GM12872 (cell line): ENCODE measurements around the gene FMNL1.
A peak's percentile ranks its signal among the peaks of the same experiment; 100 is the strongest.

Experiments
- TF ChIP-seq, protein P1 (sequence below): IDR thresholded peaks from 3 replicates; pipeline ENCODE4 v1.5.1; 2011; ENCODE audit warnings: low read depth, mild to moderate bottlenecking, low read length, moderate library complexity; ENCODE audit not compliant: insufficient read depth

FMNL1 gene

DNA sequence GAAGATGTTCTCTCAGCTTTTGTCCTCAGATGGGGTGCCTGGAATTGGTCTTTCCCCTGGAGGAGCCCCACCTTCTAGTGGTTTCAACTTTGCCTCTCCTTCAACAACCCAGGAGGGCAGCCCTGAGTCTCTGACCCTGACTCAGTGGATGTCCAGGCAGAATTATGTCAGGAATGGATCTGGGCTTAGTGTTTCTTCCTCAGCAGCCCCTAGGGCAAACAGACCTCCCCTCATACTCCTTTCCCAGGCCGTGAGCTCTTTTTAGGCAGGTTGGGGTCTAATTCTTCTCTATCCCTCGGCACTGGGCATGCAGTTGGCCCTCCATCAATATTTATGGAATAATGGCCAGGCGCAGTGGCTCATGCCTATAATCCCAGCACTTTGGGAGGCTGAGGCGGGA lies 20.2 kb upstream of the FMNL1 start:
- TF ChIP-seq, protein P1, sequence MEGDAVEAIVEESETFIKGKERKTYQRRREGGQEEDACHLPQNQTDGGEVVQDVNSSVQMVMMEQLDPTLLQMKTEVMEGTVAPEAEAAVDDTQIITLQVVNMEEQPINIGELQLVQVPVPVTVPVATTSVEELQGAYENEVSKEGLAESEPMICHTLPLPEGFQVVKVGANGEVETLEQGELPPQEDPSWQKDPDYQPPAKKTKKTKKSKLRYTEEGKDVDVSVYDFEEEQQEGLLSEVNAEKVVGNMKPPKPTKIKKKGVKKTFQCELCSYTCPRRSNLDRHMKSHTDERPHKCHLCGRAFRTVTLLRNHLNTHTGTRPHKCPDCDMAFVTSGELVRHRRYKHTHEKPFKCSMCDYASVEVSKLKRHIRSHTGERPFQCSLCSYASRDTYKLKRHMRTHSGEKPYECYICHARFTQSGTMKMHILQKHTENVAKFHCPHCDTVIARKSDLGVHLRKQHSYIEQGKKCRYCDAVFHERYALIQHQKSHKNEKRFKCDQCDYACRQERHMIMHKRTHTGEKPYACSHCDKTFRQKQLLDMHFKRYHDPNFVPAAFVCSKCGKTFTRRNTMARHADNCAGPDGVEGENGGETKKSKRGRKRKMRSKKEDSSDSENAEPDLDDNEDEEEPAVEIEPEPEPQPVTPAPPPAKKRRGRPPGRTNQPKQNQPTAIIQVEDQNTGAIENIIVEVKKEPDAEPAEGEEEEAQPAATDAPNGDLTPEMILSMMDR: no peak

DNA sequence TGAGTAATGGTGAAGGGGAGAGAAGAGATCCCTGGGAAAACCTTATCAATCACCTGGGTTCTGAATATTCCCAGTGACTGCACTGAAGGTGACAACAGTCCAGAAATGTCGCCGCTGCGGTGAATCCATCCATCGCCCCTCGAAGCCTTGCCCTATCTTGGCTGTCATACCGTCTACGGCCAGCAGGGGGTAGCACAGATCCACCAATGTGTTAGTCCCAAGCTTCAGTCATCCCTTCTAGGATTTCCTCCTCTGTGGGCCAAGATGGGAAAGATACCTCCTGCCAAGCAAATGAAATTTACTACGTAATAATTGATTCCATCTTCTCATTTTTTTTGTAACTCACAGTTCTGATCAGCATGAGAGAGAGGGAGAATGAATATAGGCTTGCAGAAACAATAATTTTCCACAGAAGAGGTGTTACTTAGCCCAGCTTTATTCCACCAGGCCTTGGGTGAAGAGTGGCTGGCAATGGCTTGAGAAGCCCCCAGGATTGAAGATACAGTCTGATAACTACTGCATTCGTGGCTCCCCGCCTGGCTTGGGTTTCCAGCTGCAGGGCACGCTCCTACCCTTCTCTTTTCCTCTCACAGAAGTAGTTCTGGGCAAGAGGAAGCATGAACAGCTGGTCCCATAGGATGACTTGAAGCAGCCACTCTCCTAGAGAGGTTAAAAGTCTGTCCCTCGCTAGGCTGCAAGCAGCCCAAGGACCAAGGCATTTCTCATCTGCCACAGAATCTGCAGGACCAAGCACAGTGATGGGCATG lies 2.6 kb upstream of the FMNL1 start:
- TF ChIP-seq, protein P1: peak; percentile 93

DNA sequence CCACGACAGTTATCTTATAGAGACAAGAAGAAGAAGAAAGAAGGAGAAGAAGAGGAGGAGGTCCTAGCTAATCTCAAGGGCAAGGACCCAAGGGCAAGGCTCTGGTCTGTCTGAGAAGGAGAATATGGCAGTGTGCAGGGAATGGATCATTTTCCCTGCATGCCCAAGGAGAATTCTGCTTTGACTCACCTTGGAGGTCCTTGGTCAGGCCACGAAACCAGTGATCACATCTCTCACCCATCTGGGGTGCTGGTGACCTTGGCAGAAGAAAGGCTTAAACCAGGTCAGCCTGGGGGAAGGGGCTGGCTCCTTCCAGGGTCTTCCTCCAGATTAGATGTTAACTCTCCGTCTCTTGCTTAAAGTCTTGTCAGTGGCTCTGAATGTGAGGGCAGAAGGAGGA lies 1.6 kb upstream of the FMNL1 start:
- TF ChIP-seq, protein P1: no peak

DNA sequence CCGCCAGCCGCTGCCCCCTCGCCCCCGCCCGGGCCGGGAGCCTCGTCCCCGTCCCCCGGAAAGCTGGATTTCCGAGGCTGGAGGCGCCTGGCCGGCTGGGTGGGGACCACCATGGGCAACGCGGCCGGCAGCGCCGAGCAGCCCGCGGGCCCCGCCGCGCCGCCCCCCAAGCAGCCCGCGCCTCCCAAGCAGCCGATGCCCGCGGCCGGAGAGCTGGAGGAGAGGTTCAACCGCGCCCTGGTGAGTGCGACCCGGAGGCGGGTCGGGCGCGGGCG lies 266 bp downstream of the FMNL1 start:
- TF ChIP-seq, protein P1: no peak

DNA sequence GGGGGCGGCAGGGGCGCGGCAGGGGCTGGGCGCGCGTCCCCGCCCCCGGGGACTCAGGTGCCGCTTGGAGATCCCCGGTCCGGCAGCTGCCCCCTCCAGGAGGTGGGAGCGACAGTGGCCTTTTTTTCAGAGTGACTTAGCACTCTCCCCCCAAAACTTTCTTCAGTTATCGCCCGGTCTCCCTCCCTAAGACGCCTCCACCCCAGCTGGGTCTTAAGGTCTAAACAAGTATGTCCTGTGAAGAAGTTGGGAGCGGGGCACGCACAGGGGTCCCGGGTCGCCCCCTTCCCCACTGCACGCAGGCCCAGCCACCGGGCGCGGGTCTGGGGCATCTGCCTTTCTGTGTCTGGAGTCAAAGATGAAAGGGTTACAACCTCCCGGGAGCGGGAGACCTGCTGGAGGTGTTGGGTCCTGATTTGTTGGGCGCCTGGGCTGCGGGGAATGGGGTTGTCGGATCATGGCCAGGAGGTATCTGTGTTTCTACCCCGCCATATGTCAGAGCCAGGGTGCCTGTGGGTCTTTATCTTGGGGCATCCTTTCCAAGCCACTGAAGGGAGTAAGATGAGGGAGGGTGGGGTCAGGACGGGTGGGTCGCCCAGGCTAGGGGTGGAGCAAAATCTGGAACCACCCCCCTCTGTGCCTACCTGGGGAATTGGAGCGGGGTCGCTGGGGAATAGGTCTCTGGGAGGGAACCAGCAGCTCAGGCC lies 757 bp downstream of the FMNL1 start:
- TF ChIP-seq, protein P1: no peak

DNA sequence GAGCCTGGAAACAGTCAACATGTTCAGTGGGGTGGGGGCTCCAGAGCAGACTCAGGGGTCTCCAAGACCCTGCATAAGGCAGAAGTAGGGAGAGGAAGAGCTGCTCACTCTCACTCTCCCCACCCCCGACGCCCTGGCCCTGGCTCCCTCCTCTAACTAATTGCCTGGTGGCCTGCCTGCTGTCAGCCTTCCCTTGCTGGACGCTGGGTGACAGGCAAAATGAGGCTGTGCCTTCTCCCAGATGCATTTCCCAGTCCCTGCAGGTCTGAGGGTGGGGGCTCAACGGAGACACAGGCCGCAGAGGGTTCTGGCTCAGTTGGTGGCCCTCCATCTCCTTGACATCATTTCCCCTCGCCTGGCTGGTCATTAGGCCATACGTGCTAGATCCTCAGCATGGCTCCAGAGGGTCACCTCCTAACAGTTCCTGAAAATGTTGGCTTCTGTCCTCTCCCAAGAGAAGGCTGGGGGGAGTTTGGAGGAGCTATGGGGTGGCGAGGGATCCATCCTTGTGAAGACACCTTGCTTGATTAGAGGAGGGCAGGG lies 1.4 kb downstream of the FMNL1 start:
- TF ChIP-seq, protein P1: no peak

DNA sequence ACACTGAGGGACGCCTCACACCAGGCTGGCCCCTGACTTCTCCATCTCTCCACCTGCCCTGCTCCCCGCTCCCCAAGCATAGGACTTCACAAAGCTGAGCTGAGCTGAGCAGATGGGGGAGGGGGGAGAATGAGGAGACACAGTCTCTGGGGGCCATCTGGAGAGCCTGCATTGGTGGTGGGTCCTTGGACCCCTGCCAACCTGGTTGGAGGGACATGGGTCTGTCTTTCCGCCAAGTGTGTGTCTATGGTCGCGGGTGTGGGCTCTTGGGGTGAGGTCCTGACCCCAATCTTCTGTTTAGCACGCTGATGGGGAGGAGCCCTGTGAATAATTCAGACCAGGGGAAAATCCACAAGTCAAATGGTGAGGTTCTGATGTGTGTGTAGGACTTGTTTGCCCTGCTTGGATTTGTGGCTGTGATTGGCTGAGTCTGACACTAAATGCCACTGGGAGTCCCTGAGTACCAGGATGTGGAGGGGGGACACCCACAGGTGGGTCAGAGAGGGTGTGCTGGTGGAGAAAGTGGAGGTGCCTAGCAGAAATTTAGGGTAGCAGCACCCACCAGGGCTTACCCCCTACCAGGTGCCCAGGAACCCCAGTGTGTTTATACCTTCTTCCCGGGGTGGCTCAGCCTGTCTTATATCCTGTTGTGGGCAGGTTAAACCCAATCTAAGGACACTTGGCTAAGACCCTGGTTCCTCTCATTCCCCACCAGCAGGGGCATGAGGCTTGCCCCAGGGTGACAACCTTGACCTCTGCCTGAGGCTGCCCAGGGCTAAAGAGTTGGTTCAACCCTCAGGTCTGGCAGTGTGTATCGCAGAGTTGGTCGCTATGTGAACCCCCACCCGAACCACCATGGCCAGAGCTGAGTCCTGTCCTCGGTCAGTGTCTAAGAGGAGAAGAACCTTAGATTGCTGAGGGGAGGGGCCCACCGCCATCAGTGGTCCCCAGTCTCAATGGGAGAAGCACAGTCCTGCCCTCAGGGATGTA lies 2.1 kb downstream of the FMNL1 start:
- TF ChIP-seq, protein P1: peak; percentile 50
